GM13977 (cell line): Measurements from ENCODE around the gene PIAS1.

Source experiments
- DNase-seq: peaks from one replicate; pipeline ENCODE4 v3.0.0; 2012; ENCODE audit warnings: low spot score
- in situ Hi-C: fragments of 300-500 bp; cut with MboI; formaldehyde crosslinking; loops from one replicate; pipeline ENCODE4 v1.12.0; 2022; ENCODE audit warnings: low sequenced_read_pairs, low pct_unique_long_range_greater_than_20kb, mixed read lengths, inconsistent platforms; ENCODE audit not compliant: unreplicated experiment
- TF ChIP-seq, protein P1 (sequence below): IDR thresholded peaks from 2 replicates; pipeline ENCODE4 v1.5.1; 2012; ENCODE audit warnings: mild to moderate bottlenecking, control low read depth; ENCODE audit not compliant: insufficient read depth; ENCODE audit errors: extremely low read depth, missing control alignments

The PIAS1 gene

DNA sequence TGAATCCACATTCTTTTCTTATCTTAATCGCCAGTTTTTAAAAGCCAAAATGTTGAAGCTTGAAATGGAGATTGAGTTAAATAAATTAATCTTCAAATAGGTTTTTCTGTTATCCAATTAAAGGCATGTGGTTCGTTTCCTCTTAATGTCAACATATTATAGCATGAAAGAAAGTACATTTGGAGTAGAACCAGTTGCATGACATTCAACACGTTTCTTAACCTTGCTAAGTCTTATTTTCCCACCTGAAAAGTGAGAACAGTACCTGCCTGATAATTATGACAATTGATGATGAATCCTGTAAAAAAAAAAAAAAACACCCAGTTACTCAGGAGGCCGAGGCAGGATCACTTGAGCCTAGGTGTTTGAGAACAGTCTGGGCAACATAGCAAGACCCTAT, 29.3 kb downstream of the PIAS1 start:
- in situ Hi-C loops: no loop called here
- TF ChIP-seq, protein P1, sequence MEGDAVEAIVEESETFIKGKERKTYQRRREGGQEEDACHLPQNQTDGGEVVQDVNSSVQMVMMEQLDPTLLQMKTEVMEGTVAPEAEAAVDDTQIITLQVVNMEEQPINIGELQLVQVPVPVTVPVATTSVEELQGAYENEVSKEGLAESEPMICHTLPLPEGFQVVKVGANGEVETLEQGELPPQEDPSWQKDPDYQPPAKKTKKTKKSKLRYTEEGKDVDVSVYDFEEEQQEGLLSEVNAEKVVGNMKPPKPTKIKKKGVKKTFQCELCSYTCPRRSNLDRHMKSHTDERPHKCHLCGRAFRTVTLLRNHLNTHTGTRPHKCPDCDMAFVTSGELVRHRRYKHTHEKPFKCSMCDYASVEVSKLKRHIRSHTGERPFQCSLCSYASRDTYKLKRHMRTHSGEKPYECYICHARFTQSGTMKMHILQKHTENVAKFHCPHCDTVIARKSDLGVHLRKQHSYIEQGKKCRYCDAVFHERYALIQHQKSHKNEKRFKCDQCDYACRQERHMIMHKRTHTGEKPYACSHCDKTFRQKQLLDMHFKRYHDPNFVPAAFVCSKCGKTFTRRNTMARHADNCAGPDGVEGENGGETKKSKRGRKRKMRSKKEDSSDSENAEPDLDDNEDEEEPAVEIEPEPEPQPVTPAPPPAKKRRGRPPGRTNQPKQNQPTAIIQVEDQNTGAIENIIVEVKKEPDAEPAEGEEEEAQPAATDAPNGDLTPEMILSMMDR: no peak

DNA sequence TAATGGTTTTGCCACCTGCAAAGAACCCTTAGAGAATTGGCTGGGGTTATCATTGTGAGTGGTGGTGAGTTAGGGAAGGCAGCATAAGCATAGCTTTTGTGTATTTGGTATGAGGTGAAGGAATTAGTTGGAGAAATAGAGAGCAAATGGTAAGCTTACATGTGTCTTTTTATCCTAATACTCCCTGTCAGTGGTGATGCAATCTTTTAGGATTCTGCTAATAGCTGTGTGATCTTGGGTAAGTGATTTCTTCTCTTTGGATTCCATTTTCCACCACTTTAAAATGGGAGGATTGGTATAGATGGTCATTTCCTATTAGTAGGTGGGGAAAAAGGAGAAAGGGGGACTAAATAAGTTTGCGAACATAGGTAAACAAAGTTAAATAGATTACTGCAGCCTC, 30.9 kb downstream of the PIAS1 start:
- DNase-seq: no peak
- in situ Hi-C loops: no loop called here

More for the DNA sequence above, 29.3 kb downstream of the PIAS1 start:
- no peak for DNase-seq

DNA sequence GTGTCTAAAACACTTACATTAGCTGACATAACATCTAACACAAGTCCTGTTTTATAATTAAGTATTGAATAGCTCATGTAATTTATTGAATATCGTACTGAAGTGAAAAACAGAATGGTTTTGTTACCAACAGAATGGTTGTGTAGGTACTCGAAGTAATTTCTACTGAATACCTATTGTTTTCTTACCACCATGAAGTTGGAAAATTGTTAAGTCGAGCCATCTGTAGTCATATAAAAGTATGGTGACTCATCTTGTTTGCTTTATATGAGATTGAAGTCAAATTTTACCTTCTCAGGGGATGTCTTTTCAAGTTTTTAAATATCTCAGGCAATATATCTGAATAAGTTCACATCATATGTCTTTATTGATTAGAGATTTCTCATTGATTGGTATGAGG, 37.6 kb downstream of the PIAS1 start:
- in situ Hi-C loops: no loop called here
- DNase-seq: no peak
- TF ChIP-seq, protein P1: no peak

More for the DNA sequence above, 30.9 kb downstream of the PIAS1 start:
- TF ChIP-seq, protein P1: no peak

DNA sequence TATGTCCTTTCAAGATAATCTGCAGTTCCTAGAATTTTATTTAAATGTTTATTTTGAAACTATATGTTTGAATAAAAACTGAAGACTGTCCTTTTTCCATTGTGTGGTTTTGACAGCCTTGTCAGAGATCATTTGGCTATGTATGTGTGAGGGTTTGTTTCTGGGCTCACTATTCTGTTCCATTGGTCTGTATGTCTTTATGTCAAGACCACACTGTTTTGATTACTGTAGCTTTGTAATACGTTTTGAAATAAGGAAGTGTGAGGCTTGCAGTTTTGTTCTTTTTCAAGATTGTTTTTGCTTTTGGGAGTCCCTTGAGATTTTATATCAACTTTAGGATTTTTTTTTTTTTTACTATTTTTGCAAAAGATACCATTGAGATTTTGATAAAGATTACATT, 42.0 kb downstream of the PIAS1 start:
- in situ Hi-C loops: no loop called here
- DNase-seq: no peak
- TF ChIP-seq, protein P1: no peak

DNA sequence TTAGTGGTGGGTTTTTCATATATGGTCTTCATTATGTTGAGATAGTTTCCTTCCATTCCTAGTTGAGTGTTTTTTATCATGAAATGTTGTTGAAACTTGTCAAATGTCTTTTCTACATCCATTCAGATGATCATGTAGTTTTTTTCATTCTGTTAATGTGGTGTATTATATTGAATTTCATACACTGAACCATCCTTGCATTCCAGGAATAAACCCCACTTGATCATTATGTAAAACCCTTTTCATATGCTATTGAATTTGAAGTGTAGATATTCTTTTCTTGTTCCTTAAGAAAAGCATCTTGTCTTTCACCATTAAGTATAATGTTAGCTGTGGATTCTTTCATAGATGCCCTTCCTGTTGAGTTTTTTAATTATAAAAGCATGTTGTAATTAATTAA, 42.9 kb downstream of the PIAS1 start:
- no peak for DNase-seq
- TF ChIP-seq, protein P1: no peak
- in situ Hi-C loops: no loop called here

DNA sequence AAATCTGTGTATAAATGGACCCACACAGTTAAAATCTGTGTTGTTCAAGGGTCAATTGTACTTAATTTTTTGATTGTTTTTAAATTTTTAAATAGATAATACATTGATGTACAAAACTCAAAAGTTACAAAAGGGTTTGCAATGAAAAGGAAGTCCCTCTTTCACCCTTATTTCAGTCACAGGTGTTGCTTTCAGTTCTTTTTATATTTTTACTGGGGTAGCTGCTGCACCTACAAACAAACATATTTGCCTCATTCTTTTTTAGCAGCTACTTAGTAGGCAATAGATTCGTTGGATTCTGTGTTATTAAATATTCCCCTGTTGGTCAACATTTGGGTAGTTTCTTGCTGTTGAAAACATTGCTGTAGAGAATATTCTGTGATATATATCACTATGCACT, 44.4 kb downstream of the PIAS1 start:
- no peak for DNase-seq
- in situ Hi-C loops: no loop called here

More for the DNA sequence above, 44.4 kb downstream of the PIAS1 start:
- TF ChIP-seq, protein P1: no peak
